ENCODE results near the gene HK1.
"Not testable (repeated sequence)": the region's sequence is repeated elsewhere in the genome, so short reads cannot be mapped to it uniquely, and the experiment has no call there.

HK1 gene

DNA sequence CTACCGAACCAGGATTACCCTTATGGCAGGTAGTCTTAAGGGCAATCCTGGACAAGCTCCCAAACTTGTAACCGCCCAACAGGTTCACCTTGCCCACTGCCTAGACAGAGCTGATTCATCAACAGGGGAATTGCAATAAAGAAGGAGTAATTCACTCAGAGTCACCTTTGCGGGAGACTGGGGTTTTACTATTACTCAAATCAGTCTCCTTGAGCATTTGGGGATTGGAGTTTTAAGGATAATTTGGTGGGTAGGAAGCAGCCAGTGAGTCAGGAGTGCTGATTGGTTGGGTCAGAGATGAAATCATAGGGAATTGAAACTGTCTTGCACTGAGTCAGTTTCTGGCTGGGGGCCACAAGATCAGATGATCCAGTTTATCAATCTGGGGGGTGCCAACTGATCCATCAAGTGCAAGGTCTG, 25.3 kb downstream of the HK1 start:
- Histone ChIP-seq H3K27ac (ENCODE audit: insufficient read depth, low read length, poor library complexity, severe bottlenecking) (no peak overlapping the region), H3K4me3 (ENCODE audit: insufficient read depth, low read depth, low read length, poor library complexity, severe bottlenecking) (no peak overlapping the region), H3K9me3 (ENCODE audit: control insufficient read depth, low read length) (no peaks in the 10 kb centered on the region), H3K36me3 (ENCODE audit: control insufficient read depth, insufficient read depth, low read length) (no peaks in the 10 kb centered on the region), H3K4me1 (ENCODE audit: control insufficient read depth, insufficient read depth, low read length, poor library complexity, severe bottlenecking) (no peaks in the 10 kb centered on the region), H3K27me3 (replicated peaks; ENCODE audit: control insufficient read depth, insufficient read depth, low read length, poor library complexity, severe bottlenecking) (no peaks in the 10 kb centered on the region)
- no peak for DNase-seq

DNA sequence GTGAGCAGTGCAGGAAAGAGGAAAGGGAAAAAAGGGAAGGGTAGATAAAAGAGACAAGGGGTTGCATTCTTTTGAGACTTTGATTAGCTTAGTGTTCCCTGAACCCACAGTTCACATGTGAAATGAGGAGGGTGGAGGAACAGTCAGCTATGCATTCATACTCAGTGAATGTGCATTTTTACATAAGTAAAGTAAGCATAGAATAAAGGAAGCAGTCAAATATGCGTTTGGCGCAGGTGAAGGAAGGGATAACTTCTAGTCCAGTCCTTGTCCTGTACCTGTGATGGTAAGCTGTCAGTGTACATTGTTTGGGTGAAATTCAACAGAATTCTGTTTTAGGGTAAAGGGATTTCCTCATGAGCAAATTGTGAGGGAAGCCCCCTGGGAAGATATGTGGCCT, 28.1 kb downstream of the HK1 start:
- Histone ChIP-seq H3K4me3 (ENCODE audit: insufficient read depth, low read depth, low read length, poor library complexity, severe bottlenecking) (no peak overlapping the region), H3K27me3 (replicated peaks; ENCODE audit: control insufficient read depth, insufficient read depth, low read length, poor library complexity, severe bottlenecking) (no peaks in the 10 kb centered on the region), H3K36me3 (ENCODE audit: control insufficient read depth, insufficient read depth, low read length) (no peaks in the 10 kb centered on the region), H3K4me1 (ENCODE audit: control insufficient read depth, insufficient read depth, low read length, poor library complexity, severe bottlenecking) (no peaks in the 10 kb centered on the region), H3K27ac (ENCODE audit: insufficient read depth, low read length, poor library complexity, severe bottlenecking) (no peak overlapping the region), H3K9me3 (ENCODE audit: control insufficient read depth, low read length) (no peaks in the 10 kb centered on the region)
- DNase-seq, result no peak

GRCh38 chr10:69307434-69307833, 29.1 kb downstream of the HK1 start:
- no peak for DNase-seq
- H3K36me3 ChIP-seq (ENCODE audit: control insufficient read depth, insufficient read depth, low read length), result no peaks in the 10 kb centered on the region
- no peaks in the 10 kb centered on the region for H3K27me3 ChIP-seq (replicated peaks; ENCODE audit: control insufficient read depth, insufficient read depth, low read length, poor library complexity, severe bottlenecking)
- no peak overlapping the region for H3K27ac ChIP-seq (ENCODE audit: insufficient read depth, low read length, poor library complexity, severe bottlenecking)
- no peaks in the 10 kb centered on the region for H3K9me3 ChIP-seq (ENCODE audit: control insufficient read depth, low read length)
- no peak overlapping the region for H3K4me3 ChIP-seq (ENCODE audit: insufficient read depth, low read depth, low read length, poor library complexity, severe bottlenecking)
- no peaks in the 10 kb centered on the region for H3K4me1 ChIP-seq (ENCODE audit: control insufficient read depth, insufficient read depth, low read length, poor library complexity, severe bottlenecking)

GRCh38 chr10:69308304-69308703, 30.0 kb downstream of the HK1 start:
- DNase-seq; H3K9me3 ChIP-seq (ENCODE audit: control insufficient read depth, low read length); H3K4me1 ChIP-seq (ENCODE audit: control insufficient read depth, insufficient read depth, low read length, poor library complexity, severe bottlenecking); H3K27me3 ChIP-seq (replicated peaks; ENCODE audit: control insufficient read depth, insufficient read depth, low read length, poor library complexity, severe bottlenecking); H3K36me3 ChIP-seq (ENCODE audit: control insufficient read depth, insufficient read depth, low read length); H3K27ac ChIP-seq (ENCODE audit: insufficient read depth, low read length, poor library complexity, severe bottlenecking); H3K4me3 ChIP-seq (ENCODE audit: insufficient read depth, low read depth, low read length, poor library complexity, severe bottlenecking): not testable (repeated sequence)

GRCh38 chr10:69311309-69311708, 33.0 kb downstream of the HK1 start:
- H3K9me3 ChIP-seq (ENCODE audit: control insufficient read depth, low read length), result no peaks in the 10 kb centered on the region
- no peaks in the 10 kb centered on the region for H3K36me3 ChIP-seq (ENCODE audit: control insufficient read depth, insufficient read depth, low read length)
- no peaks in the 10 kb centered on the region for H3K27me3 ChIP-seq (replicated peaks; ENCODE audit: control insufficient read depth, insufficient read depth, low read length, poor library complexity, severe bottlenecking)
- H3K4me1 ChIP-seq (ENCODE audit: control insufficient read depth, insufficient read depth, low read length, poor library complexity, severe bottlenecking), result no peaks in the 10 kb centered on the region
- no peak overlapping the region for H3K27ac ChIP-seq (ENCODE audit: insufficient read depth, low read length, poor library complexity, severe bottlenecking)
- H3K4me3 ChIP-seq (ENCODE audit: insufficient read depth, low read depth, low read length, poor library complexity, severe bottlenecking), result no peak overlapping the region
- no peak for DNase-seq

DNA sequence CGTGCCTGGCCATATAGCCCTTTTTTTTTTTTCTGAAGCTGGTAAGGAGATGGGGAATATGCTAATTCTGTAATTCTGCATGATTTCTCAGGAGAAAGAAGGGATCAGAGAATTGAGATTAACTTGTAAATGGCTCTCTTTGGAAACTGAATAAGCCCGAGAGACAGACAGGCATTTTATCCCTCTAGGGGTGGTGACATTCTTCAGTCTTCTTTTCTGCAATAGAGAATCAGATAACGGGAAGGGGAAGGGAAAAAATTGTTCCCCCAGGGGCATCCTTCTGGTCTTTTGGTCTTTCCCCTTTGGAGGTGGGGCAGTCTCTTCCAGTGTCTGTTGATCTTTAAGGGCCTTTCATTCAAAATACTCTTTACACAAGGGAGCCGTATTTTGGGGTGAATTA, 34.2 kb downstream of the HK1 start:
- Histone ChIP-seq H3K4me3 (ENCODE audit: insufficient read depth, low read depth, low read length, poor library complexity, severe bottlenecking) (no peak overlapping the region), H3K27ac (ENCODE audit: insufficient read depth, low read length, poor library complexity, severe bottlenecking) (no peak overlapping the region), H3K9me3 (ENCODE audit: control insufficient read depth, low read length) (no peaks in the 10 kb centered on the region), H3K4me1 (ENCODE audit: control insufficient read depth, insufficient read depth, low read length, poor library complexity, severe bottlenecking) (no peaks in the 10 kb centered on the region), H3K27me3 (replicated peaks; ENCODE audit: control insufficient read depth, insufficient read depth, low read length, poor library complexity, severe bottlenecking) (no peaks in the 10 kb centered on the region), H3K36me3 (ENCODE audit: control insufficient read depth, insufficient read depth, low read length) (no peaks in the 10 kb centered on the region)
- no peak for DNase-seq

- no peak for DNase-seq
- Histone ChIP-seq H3K27me3 (replicated peaks; ENCODE audit: control insufficient read depth, insufficient read depth, low read length, poor library complexity, severe bottlenecking) (no peaks in the 10 kb centered on the region), H3K27ac (ENCODE audit: insufficient read depth, low read length, poor library complexity, severe bottlenecking) (no peak overlapping the region)
Measured at GRCh38 chr10:69315100-69315542, 36.8 kb downstream of the HK1 start.

DNA sequence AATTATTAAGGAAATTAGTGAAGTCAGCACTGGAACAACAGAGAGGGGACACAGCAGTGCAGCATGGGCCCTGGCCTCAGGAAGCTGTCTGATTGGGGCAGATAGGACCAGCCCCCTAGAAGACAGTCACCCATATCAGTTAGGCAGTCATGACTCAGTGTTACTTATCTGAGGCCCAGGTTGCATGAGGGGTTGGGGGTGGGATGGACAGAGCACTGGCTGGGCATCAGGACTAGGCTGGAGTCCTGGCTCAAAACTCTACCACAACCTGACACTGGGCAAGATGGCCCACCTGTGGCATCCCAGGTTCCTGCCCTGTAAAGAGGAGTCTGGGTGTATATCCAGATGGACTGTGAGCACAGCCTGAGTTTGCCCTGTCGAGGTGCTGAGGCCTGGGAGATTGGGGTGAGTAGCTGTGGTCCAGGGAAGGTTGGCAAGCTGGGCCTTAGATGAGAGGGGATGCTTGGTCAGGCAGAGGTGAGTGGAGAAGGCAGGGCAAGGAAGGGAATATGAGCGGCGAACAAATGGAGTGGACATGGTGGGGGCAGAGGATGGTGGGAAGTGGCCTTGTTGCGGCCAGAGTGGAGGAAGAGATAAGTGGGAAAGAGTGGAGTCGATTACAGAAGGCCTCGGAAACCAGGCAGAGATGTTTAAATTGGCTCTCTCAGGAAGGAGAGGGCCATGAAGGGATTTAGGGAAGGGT, 37.5 kb downstream of the HK1 start:
- Histone ChIP-seq H3K9me3 (ENCODE audit: control insufficient read depth, low read length) (no peaks in the 10 kb centered on the region), H3K27me3 (replicated peaks; ENCODE audit: control insufficient read depth, insufficient read depth, low read length, poor library complexity, severe bottlenecking) (no peaks in the 10 kb centered on the region), H3K4me3 (ENCODE audit: insufficient read depth, low read depth, low read length, poor library complexity, severe bottlenecking) (no peak overlapping the region), H3K4me1 (ENCODE audit: control insufficient read depth, insufficient read depth, low read length, poor library complexity, severe bottlenecking) (peaks cover 11% of the 10 kb centered on the region), H3K36me3 (ENCODE audit: control insufficient read depth, insufficient read depth, low read length) (no peaks in the 10 kb centered on the region), H3K27ac (ENCODE audit: insufficient read depth, low read length, poor library complexity, severe bottlenecking) (no peak overlapping the region)
- DNase-seq, result no peak

More at GRCh38 chr10:69315100-69315542, 36.8 kb downstream of the HK1 start:
- Histone ChIP-seq H3K4me1 (ENCODE audit: control insufficient read depth, insufficient read depth, low read length, poor library complexity, severe bottlenecking) (peaks cover 5% of the 10 kb centered on the region), H3K4me3 (ENCODE audit: insufficient read depth, low read depth, low read length, poor library complexity, severe bottlenecking) (no peak overlapping the region), H3K9me3 (ENCODE audit: control insufficient read depth, low read length) (no peaks in the 10 kb centered on the region), H3K36me3 (ENCODE audit: control insufficient read depth, insufficient read depth, low read length) (no peaks in the 10 kb centered on the region)

- no peak overlapping the region for H3K27ac ChIP-seq (ENCODE audit: insufficient read depth, low read length, poor library complexity, severe bottlenecking)
- H3K27me3 ChIP-seq (replicated peaks; ENCODE audit: control insufficient read depth, insufficient read depth, low read length, poor library complexity, severe bottlenecking), result no peaks in the 10 kb centered on the region
- H3K4me1 ChIP-seq (ENCODE audit: control insufficient read depth, insufficient read depth, low read length, poor library complexity, severe bottlenecking), result peaks cover 18% of the 10 kb centered on the region
- no peak overlapping the region for H3K4me3 ChIP-seq (ENCODE audit: insufficient read depth, low read depth, low read length, poor library complexity, severe bottlenecking)
- H3K36me3 ChIP-seq (ENCODE audit: control insufficient read depth, insufficient read depth, low read length), result no peaks in the 10 kb centered on the region
- no peak for DNase-seq
- no peaks in the 10 kb centered on the region for H3K9me3 ChIP-seq (ENCODE audit: control insufficient read depth, low read length)
Measured at GRCh38 chr10:69316313-69317059, 38.2 kb downstream of the HK1 start.

GRCh38 chr10:69317175-69317604, 38.9 kb downstream of the HK1 start:
- H3K9me3 ChIP-seq (ENCODE audit: control insufficient read depth, low read length), result no peaks in the 10 kb centered on the region
- DNase-seq, result no peak
- H3K36me3 ChIP-seq (ENCODE audit: control insufficient read depth, insufficient read depth, low read length), result no peaks in the 10 kb centered on the region
- H3K27me3 ChIP-seq (replicated peaks; ENCODE audit: control insufficient read depth, insufficient read depth, low read length, poor library complexity, severe bottlenecking), result no peaks in the 10 kb centered on the region
- no peak overlapping the region for H3K4me3 ChIP-seq (ENCODE audit: insufficient read depth, low read depth, low read length, poor library complexity, severe bottlenecking)
- peaks cover 21% of the 10 kb centered on the region for H3K4me1 ChIP-seq (ENCODE audit: control insufficient read depth, insufficient read depth, low read length, poor library complexity, severe bottlenecking)
- peak overlapping the region; percentile 84 for H3K27ac ChIP-seq (ENCODE audit: insufficient read depth, low read length, poor library complexity, severe bottlenecking)

Data from effector memory CD4-positive, alpha-beta T cell (primary cell).